BE2C (cell line): ENCODE measurements around the gene ANO6.

Experiments used
- DNase-seq: peaks from one replicate; pipeline ENCODE4 v3.0.0-alpha.2; 2020
- H3K27me3 ChIP-seq: fragments of 250-450 bp; sonication (Bioruptor Pico); 2 replicates; pipeline ENCODE4 v1.5.1; 2020; ENCODE audit warnings: mild to moderate bottlenecking
- H3K36me3 ChIP-seq: fragments of 250-450 bp; sonication (Bioruptor Pico); 2 replicates; pipeline ENCODE4 v1.5.1; 2020; ENCODE audit warnings: mild to moderate bottlenecking
- H3K4me1 ChIP-seq: fragments of 250-450 bp; sonication (Bioruptor Pico); 2 replicates; pipeline ENCODE4 v1.5.1; 2020
- H3K4me3 ChIP-seq: 2 replicates; pipeline ENCODE4 v1.5.1; 2011; ENCODE audit warnings: low read depth, low read length
- H3K9me3 ChIP-seq: fragments of 250-450 bp; sonication (Bioruptor Pico); 2 replicates; pipeline ENCODE4 v1.5.1; 2020
- CTCF ChIP-seq: IDR thresholded peaks from 2 replicates; pipeline ENCODE4 v1.5.1; 2012; ENCODE audit warnings: mild to moderate bottlenecking, low read depth, low read length

ANO6 gene

GRCh38 chr12:45337835-45338234 lies 121.9 kb downstream of the ANO6 start:
- H3K4me3 ChIP-seq = no peak overlapping the region
- 0 out of 2 replicates have a peak, but pooled peaks cover 5% of the 10 kb centered on the region for H3K36me3 ChIP-seq
- no peaks in the 10 kb centered on the region for H3K9me3 ChIP-seq
- no peak for TF ChIP-seq CTCF
- DNase-seq = no peak
- H3K4me1 ChIP-seq = no peaks in the 10 kb centered on the region; the same call in none of the 2 replicates
- H3K27me3 ChIP-seq = no peaks in the 10 kb centered on the region

GRCh38 chr12:45338272-45338671 lies 122.4 kb downstream of the ANO6 start:
- Histone ChIP-seq H3K27me3 (no peaks in the 10 kb centered on the region), H3K4me1 (peaks cover 4% of the 10 kb centered on the region), H3K4me3 (no peak overlapping the region), H3K9me3 (no peaks in the 10 kb centered on the region), H3K36me3 (peaks cover 5% of the 10 kb centered on the region; the same call in 1 of the 2 replicates)
- no peak for TF ChIP-seq CTCF
- no peak for DNase-seq

- no peak overlapping the region for H3K4me3 ChIP-seq
- TF ChIP-seq CTCF = no peak
- DNase-seq = no peak
- H3K4me1 ChIP-seq = peaks cover 9% of the 10 kb centered on the region
- peaks cover under 1% of the 10 kb centered on the region for H3K36me3 ChIP-seq
- no peaks in the 10 kb centered on the region for H3K9me3 ChIP-seq
- H3K27me3 ChIP-seq = no peaks in the 10 kb centered on the region
These were observed 123.1 kb downstream of the ANO6 start for GRCh38 chr12:45339035-45339434.

GRCh38 chr12:45342171-45342570 lies 126.3 kb downstream of the ANO6 start:
- no peak overlapping the region for H3K4me3 ChIP-seq
- DNase-seq = no peak
- no peak for TF ChIP-seq CTCF
- H3K4me1 ChIP-seq = peaks cover 9% of the 10 kb centered on the region
- H3K9me3 ChIP-seq = no peaks in the 10 kb centered on the region
- no peaks in the 10 kb centered on the region for H3K27me3 ChIP-seq
- H3K36me3 ChIP-seq = peaks cover 10% of the 10 kb centered on the region

GRCh38 chr12:45342848-45343247 lies 127.0 kb downstream of the ANO6 start:
- peaks cover 9% of the 10 kb centered on the region for H3K4me1 ChIP-seq
- TF ChIP-seq CTCF = no peak
- no peak for DNase-seq
- no peaks in the 10 kb centered on the region for H3K9me3 ChIP-seq
- H3K36me3 ChIP-seq = peaks cover 12% of the 10 kb centered on the region
- H3K4me3 ChIP-seq = no peak overlapping the region
- no peaks in the 10 kb centered on the region for H3K27me3 ChIP-seq

GRCh38 chr12:45343269-45344051 lies 127.6 kb downstream of the ANO6 start:
- Histone ChIP-seq H3K4me1 (peaks cover 9% of the 10 kb centered on the region), H3K27me3 (no peaks in the 10 kb centered on the region), H3K4me3 (no peak overlapping the region), H3K36me3 (peaks cover 18% of the 10 kb centered on the region), H3K9me3 (no peaks in the 10 kb centered on the region)
- TF ChIP-seq CTCF = no peak
- DNase-seq = peak; percentile 29
